HCT116 (cell line): ENCODE data around the gene NTNG1. TPM values are rescaled to one million over a fixed set of nuclear protein-coding genes. Genes with fewer than 3 reads are reported as not detected.

Experiments used
- ATAC-seq: fragments of 200-7000 bp; cut with Tn5 transposase; 2 replicates; pipeline ENCODE4 v1.9.1; 2020; ENCODE audit warnings: mild to moderate bottlenecking, moderate library complexity
- BruUV-seq: library from RNA; stranded (reverse); fragments of 400-500 nt; replicated peaks from 2 replicates; lab custom pipeline; 2021; lab: Mats Ljungman, UMichigan
- CTCF ChIA-PET: fragments of 300-600 bp; sonication (Branson Sonifier 250); formaldehyde crosslinking; loops from one replicate; lab custom pipeline; 2021; ENCODE audit warnings: antibody characterized with exemption; lab: Charles Lee
- POLR2A ChIA-PET: fragments of 300-600, 350-600 bp; sonication (Branson Sonifier 250); formaldehyde crosslinking; loops from one replicate; lab custom pipeline; 2021; ENCODE audit warnings: antibody characterized with exemption; lab: Charles Lee
- RAD21 ChIA-PET, 2 experiments: fragments of 300-600 bp; sonication (Branson Sonifier 250); formaldehyde crosslinking; loops; one replicate each; lab custom pipeline; 2023; ENCODE audit warnings: low total read pairs in 2 of 2; ENCODE audit not compliant: uncharacterized antibody in 2 of 2, unreplicated experiment in 2 of 2, low non-redundant PET in 1 of 2; lab: Charles Lee
- DNase-seq: peaks from one replicate; pipeline ENCODE4 v3.0.0-alpha.2; 2010; ENCODE audit warnings: low read depth, low spot score
- H2AFZ ChIP-seq: fragments of 200-600 bp; shearing (Covaris generic), sonication (generic); 2 replicates; pipeline ENCODE4 v1.6.1; 2017; ENCODE audit warnings: low read depth, mixed run types, mixed read lengths, antibody characterized with exemption, low read length; ENCODE audit not compliant: poor library complexity, severe bottlenecking
- H3K27ac ChIP-seq: 2 replicates; pipeline ENCODE4 v1.5.1; 2012; ENCODE audit warnings: low read depth, low read length
- H3K27me3 ChIP-seq: fragments of 200-600 bp; sonication (generic); 2 replicates; pipeline ENCODE4 v1.6.1; 2016; ENCODE audit warnings: mixed run types, low read length, mixed read lengths; ENCODE audit not compliant: insufficient read depth
- H3K36me3 ChIP-seq, 2 experiments: fragments of 200-500 bp in 1 of 2; fragments of 200-600 bp in 1 of 2; sonication (Bioruptor generic) in 1 of 2; sonication (generic) in 1 of 2; 2 replicates each; pipeline versions ENCODE4 v1.5.1 to v1.6.1; 2014 to 2016; ENCODE audit warnings: low read length in 2 of 2, inconsistent platforms in 1 of 2, mixed read lengths in 1 of 2, mixed run types in 1 of 2; ENCODE audit not compliant: insufficient read depth in 2 of 2, control insufficient read depth in 1 of 2
- H3K4me1 ChIP-seq, 2 experiments: fragments of 200-600 bp in 1 of 2; sonication (generic) in 1 of 2; 2 replicates each; pipeline versions ENCODE4 v1.5.1 to v1.6.1; 2012 to 2017; ENCODE audit warnings: low read length in 2 of 2, inconsistent platforms in 1 of 2, mild to moderate bottlenecking in 1 of 2, mixed read lengths in 1 of 2, mixed run types in 1 of 2, moderate library complexity in 1 of 2; ENCODE audit not compliant: insufficient read depth in 2 of 2, control insufficient read depth in 1 of 2
- H3K4me2 ChIP-seq: fragments of 200-600 bp; sonication (generic); 2 replicates; pipeline ENCODE4 v1.6.1; 2017; ENCODE audit warnings: mixed run types, low read length, mixed read lengths
- H3K4me3 ChIP-seq, 2 experiments: fragments of 200-600 bp in 1 of 2; sonication (generic) in 1 of 2; replicated peaks in 1 of 2; 2 replicates each; pipeline ENCODE4 v1.5.1; 2011 to 2016; ENCODE audit warnings: low read length in 2 of 2, control low read depth in 1 of 2, low read depth in 1 of 2, mild to moderate bottlenecking in 1 of 2, mixed read lengths in 1 of 2, mixed run types in 1 of 2
- H3K79me2 ChIP-seq: fragments of 200-600 bp; sonication (generic); 2 replicates; pipeline ENCODE4 v1.6.1; 2017; ENCODE audit warnings: mild to moderate bottlenecking, mixed run types, low read length, moderate library complexity, mixed read lengths; ENCODE audit not compliant: insufficient read depth
- H3K9ac ChIP-seq: fragments of 200-600 bp; sonication (generic); 2 replicates; pipeline ENCODE4 v1.6.1; 2016; ENCODE audit warnings: low read length, mixed read lengths
- H3K9me2 ChIP-seq: fragments of 200-600 bp; sonication (generic), shearing (Covaris generic); 2 replicates; pipeline ENCODE4 v1.6.1; 2017; ENCODE audit warnings: mixed run types, mild to moderate bottlenecking, moderate library complexity; ENCODE audit not compliant: insufficient read depth
- H3K9me3 ChIP-seq, 2 experiments: fragments of 200-500 bp in 1 of 2; fragments of 200-600 bp in 1 of 2; sonication (Bioruptor generic) in 1 of 2; sonication (generic) in 1 of 2; 2 replicates each; pipeline ENCODE4 v1.6.1; 2014 to 2017; ENCODE audit warnings: low read length in 2 of 2, mixed read lengths in 2 of 2, inconsistent platforms in 1 of 2, low read depth in 1 of 2, mild to moderate bottlenecking in 1 of 2, mixed run types in 1 of 2, moderate library complexity in 1 of 2; ENCODE audit not compliant: control insufficient read depth in 1 of 2, insufficient read depth in 1 of 2
- H4K20me1 ChIP-seq: fragments of 200-600 bp; sonication (generic), shearing (Covaris generic); 2 replicates; pipeline ENCODE4 v1.6.1; 2017; ENCODE audit warnings: mixed run types, mild to moderate bottlenecking, moderate library complexity; ENCODE audit not compliant: insufficient read depth
- EGR1 ChIP-seq: IDR thresholded peaks from 2 replicates; pipeline ENCODE4 v1.6.1; 2012; ENCODE audit warnings: low read depth
- ELF1 ChIP-seq: IDR thresholded peaks from 2 replicates; pipeline ENCODE4 v1.6.1; 2012; ENCODE audit warnings: low read depth, borderline replicate concordance
- EZH2 ChIP-seq: fragments of 200-600 bp; sonication (generic); IDR thresholded peaks from 2 replicates; pipeline ENCODE4 v1.6.1; 2017; ENCODE audit warnings: antibody characterized with exemption, mixed run types
- FOSL1 ChIP-seq: IDR thresholded peaks from 2 replicates; pipeline ENCODE4 v1.6.1; 2012; ENCODE audit warnings: low read depth
- SP1 ChIP-seq: IDR thresholded peaks from 2 replicates; pipeline ENCODE4 v1.6.1; 2012; ENCODE audit warnings: low read depth
- ZBTB33 ChIP-seq: IDR thresholded peaks from 2 replicates; pipeline ENCODE4 v1.6.1; 2011; ENCODE audit warnings: mild to moderate bottlenecking, low read length, moderate library complexity; ENCODE audit not compliant: insufficient replicate concordance; ENCODE audit errors: extremely low read depth
- ZFX ChIP-seq: fragments of 450-650 bp; IDR thresholded peaks from 2 replicates; pipeline ENCODE4 v1.6.1; 2017
- intact Hi-C: fragments of 100-400 bp; cut with micrococcal nuclease; formaldehyde crosslinking; loops from 2 replicates; pipeline ENCODE4 v1.10.0; 2022
- total RNA-seq: library from RNA; stranded (reverse); gene quantifications from one replicate; pipeline ENCODE4 v1.2.1, GENCODE V29; 2021; ENCODE audit not compliant: unreplicated experiment
- TF ChIP-seq, protein P1 (sequence below), 3 experiments: fragments of 200-600 bp in 1 of 3; sonication (generic) in 1 of 3; IDR thresholded peaks in 2 of 3; conservative IDR thresholded peaks in 1 of 3; 2 replicates each; pipeline ENCODE4 v1.5.1; 2012 to 2017; ENCODE audit warnings: low read depth in 2 of 3, low read length in 2 of 3, antibody characterized with exemption in 1 of 3, borderline replicate concordance in 1 of 3, control low read depth in 1 of 3, mild to moderate bottlenecking in 1 of 3, mixed read lengths in 1 of 3, mixed run types in 1 of 3, moderate library complexity in 1 of 3; ENCODE audit not compliant: insufficient read depth in 1 of 3

Gene NTNG1
- total RNA-seq, 1 experiment from 2014 or later = not detected

DNA sequence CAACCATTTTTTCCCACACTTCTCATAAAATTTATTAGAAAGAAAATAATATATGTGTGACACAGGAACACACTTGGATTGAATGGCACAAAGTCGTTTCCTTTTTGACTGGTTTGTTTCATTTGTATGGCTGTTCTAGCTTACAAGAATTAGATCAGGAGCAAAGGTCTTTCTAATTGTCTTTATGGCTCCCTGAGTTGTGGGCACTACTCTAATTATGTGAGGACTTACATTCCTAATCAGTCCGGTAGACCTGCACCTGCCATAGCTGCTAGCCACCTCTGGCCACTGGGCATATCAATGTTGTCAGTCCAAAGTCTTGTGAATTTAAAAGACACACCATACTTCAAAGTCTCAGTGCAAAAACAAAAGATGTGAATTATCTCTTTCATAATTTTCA, 346.7 kb downstream of the NTNG1 start:
- BruUV-seq = no TSS peak
- no peak overlapping the region for H3K27ac ChIP-seq
- RAD21 ChIA-PET = no interaction called here
- ATAC-seq (no peak), DNase-seq (no peak)
- no peaks in the 10 kb centered on the region for H3K9me2 ChIP-seq
- H2AFZ ChIP-seq = no peak overlapping the region
- CTCF ChIA-PET = no interaction called here
- H3K36me3 ChIP-seq = no peaks in the 10 kb centered on the region
- no peaks in the 10 kb centered on the region for H4K20me1 ChIP-seq
- H3K27me3 ChIP-seq = no peaks in the 10 kb centered on the region
- intact Hi-C loops = no loop called here
- H3K9me3 ChIP-seq = peaks cover 0 to 3% of the 10 kb centered on the region in 2 experiments; a peak in 2 of 4 replicates
- no peaks in the 10 kb centered on the region for H3K79me2 ChIP-seq
- POLR2A ChIA-PET = no interaction called here
- no peak overlapping the region for H3K4me2 ChIP-seq
- no peak overlapping the region for H3K4me3 ChIP-seq
- TF ChIP-seq ZFX = no peak
- no peak for TF ChIP-seq ELF1
- TF ChIP-seq, protein P1, sequence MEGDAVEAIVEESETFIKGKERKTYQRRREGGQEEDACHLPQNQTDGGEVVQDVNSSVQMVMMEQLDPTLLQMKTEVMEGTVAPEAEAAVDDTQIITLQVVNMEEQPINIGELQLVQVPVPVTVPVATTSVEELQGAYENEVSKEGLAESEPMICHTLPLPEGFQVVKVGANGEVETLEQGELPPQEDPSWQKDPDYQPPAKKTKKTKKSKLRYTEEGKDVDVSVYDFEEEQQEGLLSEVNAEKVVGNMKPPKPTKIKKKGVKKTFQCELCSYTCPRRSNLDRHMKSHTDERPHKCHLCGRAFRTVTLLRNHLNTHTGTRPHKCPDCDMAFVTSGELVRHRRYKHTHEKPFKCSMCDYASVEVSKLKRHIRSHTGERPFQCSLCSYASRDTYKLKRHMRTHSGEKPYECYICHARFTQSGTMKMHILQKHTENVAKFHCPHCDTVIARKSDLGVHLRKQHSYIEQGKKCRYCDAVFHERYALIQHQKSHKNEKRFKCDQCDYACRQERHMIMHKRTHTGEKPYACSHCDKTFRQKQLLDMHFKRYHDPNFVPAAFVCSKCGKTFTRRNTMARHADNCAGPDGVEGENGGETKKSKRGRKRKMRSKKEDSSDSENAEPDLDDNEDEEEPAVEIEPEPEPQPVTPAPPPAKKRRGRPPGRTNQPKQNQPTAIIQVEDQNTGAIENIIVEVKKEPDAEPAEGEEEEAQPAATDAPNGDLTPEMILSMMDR (IDR thresholded peaks at IDR 0.05 in 2 of 3, conservative IDR thresholded peaks at IDR 0.05 in 1 of 3; ENCODE audit: borderline replicate concordance in 1 of 3, insufficient read depth in 1 of 3, low read depth in 2 of 3, low read length in 2 of 3) = no peak
- no peak for TF ChIP-seq ZBTB33
- TF ChIP-seq EGR1 = no peak
- no peak for TF ChIP-seq FOSL1
- no peak for TF ChIP-seq SP1
- no peak for TF ChIP-seq EZH2
- H3K4me1 ChIP-seq = no peaks in the 10 kb centered on the region
- no peak overlapping the region for H3K9ac ChIP-seq
